GM21390 (cell line): ENCODE results near the gene HMCES.

Experiments
- ATAC-seq: cut with Tn5 transposase; IDR thresholded peaks from one replicate; pipeline ENCODE4 v1.9.1; 2021; ENCODE audit not compliant: unreplicated experiment

Gene HMCES, protein sequence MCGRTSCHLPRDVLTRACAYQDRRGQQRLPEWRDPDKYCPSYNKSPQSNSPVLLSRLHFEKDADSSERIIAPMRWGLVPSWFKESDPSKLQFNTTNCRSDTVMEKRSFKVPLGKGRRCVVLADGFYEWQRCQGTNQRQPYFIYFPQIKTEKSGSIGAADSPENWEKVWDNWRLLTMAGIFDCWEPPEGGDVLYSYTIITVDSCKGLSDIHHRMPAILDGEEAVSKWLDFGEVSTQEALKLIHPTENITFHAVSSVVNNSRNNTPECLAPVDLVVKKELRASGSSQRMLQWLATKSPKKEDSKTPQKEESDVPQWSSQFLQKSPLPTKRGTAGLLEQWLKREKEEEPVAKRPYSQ

GRCh38 chr3:129278439-129278965 lies at the start of gene HMCES:
HMCES (plus strand) TSS chr3:129278870; CDS start chr3:129279733, 863 bp downstream.
- ATAC-seq: peak; percentile 38

DNA sequence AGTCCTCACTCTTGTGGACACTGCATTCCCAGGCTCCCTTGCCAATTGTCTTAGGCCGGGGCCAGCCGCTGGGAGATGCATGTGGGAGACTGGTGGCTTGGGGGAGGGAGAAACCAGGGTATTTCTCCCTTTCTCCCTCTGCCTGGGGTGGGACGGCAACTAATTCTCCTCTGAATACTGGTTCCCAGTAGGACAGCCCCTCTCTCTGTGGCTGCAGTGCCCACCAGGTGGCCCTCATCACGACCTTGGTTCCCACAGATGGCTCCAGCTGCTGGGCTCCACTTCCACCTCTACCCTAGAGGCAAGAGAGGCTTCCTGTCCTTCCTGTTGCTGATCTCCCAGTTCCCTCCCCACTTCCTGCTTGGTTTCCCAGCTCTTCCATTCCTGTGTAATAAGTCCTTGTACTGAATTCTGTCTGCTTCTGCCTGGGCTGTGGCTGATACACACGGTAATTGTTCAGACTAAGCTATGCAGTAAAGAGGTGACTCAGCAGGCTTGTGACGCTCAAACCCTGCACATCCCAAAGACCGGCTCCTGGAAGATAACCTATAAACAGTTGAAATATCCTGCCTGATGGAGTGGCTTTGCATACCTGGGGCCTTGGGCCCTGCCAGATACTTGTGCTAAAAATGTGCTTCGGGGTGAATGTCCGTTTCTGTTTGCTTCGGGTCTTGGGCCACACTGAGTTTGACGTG lies 49.6 kb upstream of the HMCES start:
- no peak for ATAC-seq

DNA sequence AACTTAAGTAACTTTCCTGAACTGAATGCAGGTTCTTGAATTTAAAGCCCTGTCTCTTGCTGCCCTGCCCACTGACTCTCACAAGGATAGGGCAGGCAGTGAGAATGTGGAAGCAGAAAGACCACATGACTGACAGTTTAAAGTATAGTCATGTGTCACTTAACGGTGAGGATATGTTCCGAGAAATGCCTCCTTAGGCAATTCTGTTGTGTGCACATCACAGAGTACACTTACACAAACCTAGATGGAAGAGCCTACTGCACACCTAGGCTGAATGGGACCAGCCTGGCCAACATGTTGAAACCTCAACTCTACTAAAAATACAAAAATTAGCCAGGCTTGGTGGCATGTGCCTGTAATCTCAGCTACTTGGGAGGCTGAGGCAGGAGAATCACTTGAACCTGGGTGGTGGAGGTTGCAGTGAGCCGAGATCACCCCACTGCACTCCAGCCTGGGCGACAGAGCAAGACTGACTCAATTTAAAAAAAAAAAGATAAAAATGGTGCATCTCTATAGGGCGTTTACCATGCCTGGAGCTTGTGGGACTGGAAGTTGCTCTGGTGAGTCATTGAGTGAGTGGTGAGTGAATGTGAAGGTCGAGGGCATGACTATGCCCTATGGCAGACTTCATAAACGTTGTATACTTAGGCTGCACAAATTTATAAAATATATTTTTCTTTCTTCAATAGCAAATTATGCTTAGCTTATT lies 48.2 kb upstream of the HMCES start:
- no peak for ATAC-seq

DNA sequence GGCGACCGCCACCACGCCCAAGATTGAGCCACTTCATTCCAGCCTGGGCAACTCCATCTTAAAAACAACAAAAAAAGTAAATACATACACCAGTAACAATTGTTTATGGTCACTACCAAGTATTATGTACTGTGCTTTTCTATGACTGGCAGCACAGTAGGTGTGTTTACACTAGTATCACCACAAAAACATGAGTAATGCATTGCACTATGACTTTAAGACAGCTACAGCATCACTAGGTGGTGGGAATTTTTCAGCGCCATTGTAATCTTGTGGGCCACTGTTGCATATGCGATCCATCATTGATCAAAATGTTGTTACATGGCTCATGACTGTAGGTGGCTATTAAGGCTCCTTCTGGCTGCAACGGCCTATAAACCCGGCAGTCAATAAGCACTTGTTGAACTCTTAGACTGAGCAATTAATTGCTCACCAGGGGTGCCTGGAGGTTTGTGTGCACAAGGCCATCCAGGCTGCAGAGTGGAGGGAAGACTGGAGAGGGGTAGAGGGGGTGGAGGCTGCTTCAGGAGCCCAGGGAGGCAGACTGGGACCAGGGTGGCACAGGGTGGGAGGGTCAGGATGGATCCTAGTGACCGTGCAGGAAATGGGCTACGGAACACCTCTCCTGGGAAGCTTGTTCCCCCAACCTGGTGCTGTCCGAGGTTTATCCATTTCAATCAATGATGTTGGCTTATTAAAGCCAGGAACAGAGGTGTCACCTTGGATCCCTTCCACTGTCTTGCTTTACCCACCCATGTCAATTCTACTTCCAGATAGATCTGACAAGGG lies 47.1 kb upstream of the HMCES start:
- no peak for ATAC-seq

- peak; percentile 95 for ATAC-seq
Measured at GRCh38 chr3:129233538-129233937, 45.1 kb upstream of the HMCES start.

DNA sequence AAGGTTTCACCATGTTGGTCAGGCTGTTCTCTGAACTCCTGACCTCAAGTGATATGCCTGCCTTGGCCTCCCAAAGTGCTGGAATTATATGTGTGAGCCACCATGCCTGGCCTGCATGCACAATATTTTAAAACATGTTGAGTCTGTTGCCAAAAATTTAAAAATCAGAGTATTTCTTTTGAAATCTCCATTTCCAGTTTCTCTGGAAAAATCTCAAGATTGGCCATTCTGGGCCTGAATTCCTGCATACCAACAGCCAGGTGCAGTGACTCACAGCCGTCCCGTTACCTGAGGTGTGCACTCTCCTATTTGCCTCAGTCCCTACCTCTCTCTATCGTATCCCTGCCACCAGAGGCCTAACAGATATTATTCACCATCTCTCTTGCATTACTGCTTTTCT lies 44.2 kb upstream of the HMCES start:
- no peak for ATAC-seq

DNA sequence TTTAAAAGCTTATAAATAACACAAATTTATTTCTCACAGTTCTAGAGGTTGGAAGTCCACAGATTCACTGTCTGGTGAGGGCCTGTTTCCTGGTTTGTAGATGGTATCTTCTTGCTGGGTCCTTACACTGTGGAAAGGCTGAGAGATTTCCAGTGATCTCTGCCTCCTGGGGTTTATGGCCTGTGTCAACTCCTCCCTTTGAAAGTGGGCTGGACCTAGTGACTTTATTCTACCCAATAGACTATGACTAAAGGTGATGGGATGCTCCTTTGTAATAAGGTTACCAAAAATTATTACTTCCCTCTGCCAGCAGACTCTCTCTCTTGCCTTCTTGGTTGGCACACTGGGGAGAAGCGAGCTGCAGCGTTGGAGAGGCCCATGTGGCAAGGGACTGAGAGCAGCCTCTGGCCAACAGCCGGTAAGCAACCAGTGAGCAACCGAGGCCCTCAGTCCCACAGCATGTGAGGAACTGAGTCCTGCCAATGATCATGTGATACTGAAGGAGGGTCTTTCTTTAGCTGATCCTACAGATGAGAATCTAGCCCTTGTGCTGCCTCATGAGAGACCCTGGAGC lies 43.2 kb upstream of the HMCES start:
- no peak for ATAC-seq

DNA sequence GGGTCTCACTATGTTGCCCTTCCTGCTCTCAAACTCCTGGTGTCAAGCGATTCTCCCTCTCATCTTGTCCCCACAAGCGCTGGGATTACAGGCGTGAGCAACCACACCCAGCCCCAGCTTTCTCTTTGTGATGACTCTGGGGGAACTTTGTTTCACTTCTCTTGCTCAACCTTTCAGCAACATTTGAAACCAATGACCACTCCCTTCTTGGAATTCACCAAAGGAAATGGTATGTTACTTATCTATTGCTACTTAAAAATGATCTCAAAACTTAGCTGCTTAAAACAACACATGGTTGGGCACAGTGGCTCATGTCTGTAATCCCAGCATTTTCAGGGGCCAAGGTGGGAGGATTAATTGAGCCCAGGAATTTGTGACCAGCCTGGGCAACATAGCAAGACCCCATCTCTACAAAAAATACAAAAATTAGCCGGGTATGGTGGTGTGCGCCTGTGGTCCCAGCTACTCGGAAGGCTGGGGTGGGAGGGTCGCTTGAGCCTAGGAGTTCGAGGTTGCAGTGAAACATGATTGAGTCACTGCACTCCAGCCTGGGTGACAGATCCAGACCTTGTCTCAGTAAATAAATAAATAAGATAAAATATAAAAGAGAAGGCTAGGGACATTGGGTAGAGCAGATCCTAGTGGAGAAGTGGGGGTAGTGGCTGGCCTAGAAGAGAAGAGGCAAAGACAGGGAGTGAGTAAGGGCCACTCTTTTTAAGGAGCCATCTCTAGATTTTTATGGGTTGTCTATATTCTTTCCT lies 39.5 kb upstream of the HMCES start:
- ATAC-seq: no peak

DNA sequence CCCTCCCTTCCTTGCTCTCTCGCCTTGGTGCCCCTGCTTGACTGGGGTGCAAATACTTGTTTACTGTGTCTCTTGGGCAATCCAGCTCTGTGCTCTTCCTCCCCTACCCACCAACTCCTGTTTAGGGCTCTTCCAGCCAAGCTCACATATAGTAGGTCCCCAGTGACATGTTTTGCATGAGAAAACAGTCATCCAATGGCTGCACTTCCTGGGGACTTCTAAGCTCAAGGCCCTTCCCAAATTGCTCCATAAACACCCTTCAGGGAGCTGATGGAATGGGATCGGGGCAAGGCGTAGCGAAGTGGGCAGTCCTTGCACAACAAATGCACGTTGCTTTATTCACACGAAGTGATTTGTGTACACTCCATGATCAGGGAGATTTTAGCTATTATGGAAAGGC lies 38.7 kb upstream of the HMCES start:
- ATAC-seq: no peak

- ATAC-seq: no peak
Measured at GRCh38 chr3:129240436-129240835, 38.2 kb upstream of the HMCES start.

DNA sequence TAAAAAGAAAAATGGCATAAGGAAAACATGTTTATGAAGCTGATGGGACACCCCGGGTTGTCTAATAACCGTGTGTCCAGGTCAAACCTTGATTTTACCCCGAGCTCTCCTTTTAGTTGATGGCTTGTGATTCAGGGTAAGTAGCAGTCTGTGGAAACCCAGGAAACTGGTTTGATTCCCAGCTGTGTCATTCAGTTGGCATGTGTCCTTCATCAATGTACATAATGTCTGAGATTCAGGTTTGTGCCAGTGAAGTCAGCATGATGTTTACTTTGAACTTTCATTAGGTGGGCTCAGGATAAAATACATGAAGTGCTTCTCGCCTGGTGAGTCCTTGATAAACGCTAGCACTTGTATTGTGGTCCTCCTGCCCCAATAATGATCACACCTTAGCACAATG lies 33.5 kb upstream of the HMCES start:
- ATAC-seq: no peak

GRCh38 chr3:129245641-129246306 lies 32.9 kb upstream of the HMCES start:
- ATAC-seq: peak; percentile 54

DNA sequence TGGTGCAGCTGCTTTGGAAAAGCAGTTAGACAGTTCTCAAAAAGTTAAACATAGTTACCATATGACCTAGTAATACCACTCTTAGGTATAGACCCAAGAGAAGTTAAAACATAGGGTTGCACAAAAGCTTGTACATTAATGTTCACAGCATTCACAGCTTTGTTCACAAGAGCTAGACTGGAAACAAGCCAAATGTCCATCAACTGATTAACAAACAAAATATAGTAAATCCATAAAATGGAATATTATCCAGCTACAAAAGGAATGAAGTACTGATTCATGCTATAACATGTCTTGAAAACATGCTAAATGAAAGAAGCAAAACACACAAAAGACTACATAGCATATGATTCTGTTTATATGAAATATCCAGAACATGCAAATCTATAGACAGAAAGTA lies 32.0 kb upstream of the HMCES start:
- no peak for ATAC-seq

DNA sequence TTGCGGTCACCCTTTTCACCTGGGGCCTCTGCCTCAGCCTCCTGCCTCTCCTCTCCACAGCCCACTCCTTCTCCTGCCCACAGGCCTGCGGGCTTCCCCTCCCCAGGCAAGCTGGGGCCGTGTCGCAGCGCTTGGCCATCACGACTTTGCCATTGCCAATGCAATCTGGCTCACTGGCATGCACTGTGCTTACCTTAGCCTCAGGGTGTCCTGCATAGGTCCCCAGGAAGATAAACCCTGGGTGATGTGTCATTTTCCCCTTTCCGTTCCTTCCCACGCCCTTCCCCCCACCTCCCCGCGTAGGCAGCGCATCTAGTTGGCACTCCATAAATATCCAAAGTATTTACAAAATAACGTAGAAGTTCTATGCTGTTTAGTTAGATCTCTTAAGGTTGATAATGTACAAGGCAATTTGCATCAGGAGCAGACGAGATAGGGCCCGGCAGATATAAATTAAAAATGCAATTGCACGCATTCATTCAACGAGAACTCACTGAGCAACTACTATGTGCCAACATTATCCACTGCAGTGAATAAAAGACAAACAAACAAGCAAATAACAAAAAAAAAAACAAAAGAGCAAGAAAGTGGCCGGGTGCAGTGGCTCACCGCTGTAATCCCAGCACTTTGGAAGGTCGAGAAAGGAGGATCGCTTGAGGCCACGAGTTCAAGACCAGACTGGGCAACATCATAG lies 30.2 kb upstream of the HMCES start:
- ATAC-seq: no peak

GRCh38 chr3:129249284-129250065 lies 29.2 kb upstream of the HMCES start, which contains the start of gene COPG1:
COPG1 (plus strand) TSS chr3:129249606; CDS start chr3:129249710, 104 bp downstream.
- peak; percentile 83 for ATAC-seq

DNA sequence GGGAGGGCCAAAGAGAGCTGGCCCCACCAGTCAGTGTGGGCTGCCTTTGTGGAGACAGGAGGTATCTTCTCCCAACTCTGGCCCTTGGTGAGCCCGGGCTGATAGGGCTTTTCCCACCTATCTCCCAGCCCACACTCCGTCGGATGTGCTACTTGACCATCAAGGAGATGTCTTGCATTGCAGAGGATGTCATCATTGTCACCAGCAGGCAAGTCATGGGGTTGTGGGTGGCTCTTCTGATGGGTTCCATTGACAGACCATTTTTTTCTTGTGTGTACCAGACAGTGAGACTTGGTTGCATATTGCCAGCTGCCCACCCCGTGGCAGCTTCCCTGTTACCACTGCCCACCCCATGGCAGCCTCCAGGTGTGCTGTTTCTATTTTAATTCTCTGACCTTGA lies 25.9 kb upstream of the HMCES start:
- ATAC-seq: no peak

DNA sequence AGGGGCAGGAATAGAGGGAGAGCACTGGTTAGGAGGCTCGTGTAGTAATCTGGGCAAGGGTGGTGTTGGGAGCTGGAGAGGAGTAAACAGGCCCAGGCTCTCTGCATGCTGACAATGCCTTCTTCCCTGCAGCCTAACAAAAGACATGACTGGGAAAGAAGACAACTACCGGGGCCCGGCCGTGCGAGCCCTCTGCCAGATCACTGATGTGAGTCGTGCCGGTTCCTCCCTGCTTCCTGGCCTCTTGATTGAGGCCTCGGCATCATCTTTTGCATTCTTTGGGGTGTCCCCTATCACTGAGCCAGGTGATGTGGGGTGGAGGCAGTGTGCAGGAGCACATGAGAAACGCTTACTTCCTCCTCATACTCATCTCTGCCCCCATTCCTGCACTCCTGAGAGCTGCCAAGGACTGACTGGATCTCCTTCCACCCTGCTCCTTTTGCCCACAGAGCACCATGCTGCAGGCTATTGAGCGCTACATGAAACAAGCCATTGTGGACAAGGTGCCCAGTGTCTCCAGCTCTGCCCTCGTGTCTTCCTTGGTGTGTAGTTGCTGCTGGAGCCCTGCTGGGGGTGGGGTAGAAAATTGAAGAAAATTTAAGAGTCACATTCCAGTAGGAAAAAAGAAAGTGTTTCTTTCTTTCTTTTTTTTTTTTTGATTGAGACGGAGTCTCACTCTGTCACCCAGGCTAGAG lies 24.0 kb upstream of the HMCES start:
- ATAC-seq: no peak
